Epithelial cell of proximal tubule (primary cell): Measurements from ENCODE around the gene ALKBH8. TPM values are rescaled to one million over a fixed set of nuclear protein-coding genes. Genes with fewer than 3 reads are reported as not detected.
"Not testable (repeated sequence)": the region's sequence is repeated elsewhere in the genome, so short reads cannot be mapped to it uniquely, and the experiment has no call there.

ENCODE experiments used
- DNase-seq: peaks from one replicate; pipeline ENCODE4 v3.0.0-alpha.2; 2011; ENCODE audit warnings: low read depth
- H3K4me3 ChIP-seq: 2 replicates; pipeline ENCODE4 v1.5.1; 2011; ENCODE audit warnings: low read depth, mild to moderate bottlenecking, low read length
- CTCF ChIP-seq: conservative IDR thresholded peaks from 2 replicates; pipeline ENCODE4 v1.5.1; 2012; ENCODE audit warnings: low read depth, mild to moderate bottlenecking, low read length
- total RNA-seq: library from RNA; depleted of rRNA; stranded (reverse); fragments of >200 nt; gene quantifications from 2 replicates; pipeline ENCODE4 v1.2.3, GENCODE V29; 2015

ALKBH8 gene
- total RNA-seq, 1 donor from 2014 or later = 7.4 TPM

- H3K4me3 ChIP-seq = no peak overlapping the region
- TF ChIP-seq CTCF = no peak
- no peak for DNase-seq
Measured at GRCh38 chr11:107468596-107468995, 96.9 kb downstream of the ALKBH8 start.

- no peak for TF ChIP-seq CTCF
- DNase-seq = no peak
- H3K4me3 ChIP-seq = no peak overlapping the region
Measured at GRCh38 chr11:107467696-107468095, 97.8 kb downstream of the ALKBH8 start.

- not testable (repeated sequence) for DNase-seq, H3K4me3 ChIP-seq
Measured at GRCh38 chr11:107466275-107466866, 99.2 kb downstream of the ALKBH8 start.

GRCh38 chr11:107457558-107458271, 107.8 kb downstream of the ALKBH8 start, which contains the start of gene CWF19L2:
Gene CWF19L2, minus strand, starts transcription at chr11:107457825. Its CDS starts 9 bp downstream, at chr11:107457816.
- TF ChIP-seq CTCF = no peak
- peak; percentile 89 for DNase-seq
- H3K4me3 ChIP-seq = peak within 1 kb of the TSS; percentile 92

GRCh38 chr11:107457205-107457557, 108.4 kb downstream of the ALKBH8 start:
- TF ChIP-seq CTCF = no peak
- H3K4me3 ChIP-seq = peak overlapping the region; percentile 92
- DNase-seq = peak; percentile 6

- no peak for TF ChIP-seq CTCF
- no peak for DNase-seq
- H3K4me3 ChIP-seq = no peak overlapping the region
Measured at GRCh38 chr11:107453594-107454286, 111.8 kb downstream of the ALKBH8 start.

Other genes with a start within 250 kb of the ALKBH8 start
- 5.9 and 7.5 TPM in 2 replicates for gene CWF19L2, start 107.9 kb downstream of the ALKBH8 start, total RNA-seq
- 0.07 TPM in 1 of 2 replicates, not detected in the other for gene ELMOD1, start 25.4 kb upstream of the ALKBH8 start, total RNA-seq
- 3.2 TPM in 1 of 2 replicates, not detected in the other for gene SLN, start 146.3 kb upstream of the ALKBH8 start, total RNA-seq